ENCODE data around the gene S100A7.

S100A7 gene

GRCh38 chr1:153460551-153460950 is at the start of gene S100A7:
Gene S100A7 (minus strand): TSS chr1:153460651. CDS start chr1:153459013, 1,638 bp downstream.
- no peak for DNase-seq (ENCODE audit: low spot score)
- Histone ChIP-seq H3K4me3 (no peak within 1 kb of the TSS), H3K27ac (no peak within 1 kb of the TSS)
- TF ChIP-seq CTCF (IDR thresholded peaks at IDR 0.05) = no peak

- no peak for DNase-seq (ENCODE audit: low spot score)
- no peak overlapping the region for H3K4me3 ChIP-seq
- peak; percentile 12 for TF ChIP-seq CTCF (IDR thresholded peaks at IDR 0.05)
- no peak overlapping the region for H3K27ac ChIP-seq
Measured at GRCh38 chr1:153509729-153510354, 49.4 kb upstream of the S100A7 start.

DNA sequence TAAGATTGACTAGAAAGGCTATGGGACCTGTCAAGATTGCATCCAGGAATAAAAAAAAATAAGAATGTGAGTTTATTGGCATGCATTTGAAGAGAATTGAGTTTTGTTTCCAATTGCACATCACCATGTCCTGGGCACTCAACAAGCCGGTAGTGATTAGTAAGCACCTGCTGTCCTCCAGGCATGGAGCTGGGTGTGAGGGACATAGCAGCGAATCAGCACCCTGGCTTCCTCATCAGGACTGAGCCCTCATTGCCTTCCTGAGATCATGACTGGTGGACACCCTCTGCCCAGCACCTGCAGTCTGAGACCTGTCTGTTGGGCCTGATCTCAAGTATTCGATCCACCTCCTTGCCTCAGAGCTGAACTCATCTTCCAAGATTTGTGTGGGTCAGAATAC is 48.6 kb upstream of the S100A7 start:
- DNase-seq (ENCODE audit: low spot score) = no peak
- Histone ChIP-seq H3K27ac (no peak overlapping the region), H3K4me3 (no peak overlapping the region)
- no peak for TF ChIP-seq CTCF (IDR thresholded peaks at IDR 0.05)

DNA sequence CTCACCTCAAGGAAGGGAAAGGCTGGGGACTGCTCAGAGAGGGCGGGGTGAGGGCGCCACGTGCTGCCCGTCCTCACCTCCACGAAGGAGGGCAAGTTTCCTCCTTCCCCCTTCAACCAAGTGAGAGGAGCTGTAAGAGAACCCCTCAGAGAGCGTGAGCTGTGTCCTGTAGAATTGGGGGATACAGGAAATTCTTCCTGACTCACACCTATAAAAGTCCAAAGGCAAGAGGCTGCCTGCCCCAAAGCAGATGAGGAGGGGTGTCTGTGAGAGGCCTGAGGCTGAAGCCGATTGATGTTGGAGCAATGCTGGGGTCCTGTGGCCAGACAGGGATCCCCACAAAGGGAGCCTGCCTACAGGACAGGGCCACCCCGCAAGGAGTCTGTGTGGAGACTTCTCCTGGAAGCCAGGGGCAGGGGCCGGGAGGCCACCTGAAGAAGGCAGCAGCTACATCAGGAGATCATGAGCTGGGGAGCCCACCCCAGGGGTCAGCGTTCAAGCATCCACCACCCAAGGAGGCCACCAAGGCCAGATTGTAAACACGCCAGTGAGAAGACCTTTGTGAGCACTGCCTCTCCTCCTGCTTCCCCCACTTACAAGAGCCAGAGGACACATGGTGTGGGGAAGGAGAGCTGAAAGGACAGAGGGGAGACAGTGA is 47.6 kb upstream of the S100A7 start:
- H3K4me3 ChIP-seq = no peak overlapping the region
- DNase-seq (ENCODE audit: low spot score) = no peak
- no peak for TF ChIP-seq CTCF (IDR thresholded peaks at IDR 0.05)
- peak overlapping the region; percentile 87 to 95 for H3K27ac ChIP-seq

DNA sequence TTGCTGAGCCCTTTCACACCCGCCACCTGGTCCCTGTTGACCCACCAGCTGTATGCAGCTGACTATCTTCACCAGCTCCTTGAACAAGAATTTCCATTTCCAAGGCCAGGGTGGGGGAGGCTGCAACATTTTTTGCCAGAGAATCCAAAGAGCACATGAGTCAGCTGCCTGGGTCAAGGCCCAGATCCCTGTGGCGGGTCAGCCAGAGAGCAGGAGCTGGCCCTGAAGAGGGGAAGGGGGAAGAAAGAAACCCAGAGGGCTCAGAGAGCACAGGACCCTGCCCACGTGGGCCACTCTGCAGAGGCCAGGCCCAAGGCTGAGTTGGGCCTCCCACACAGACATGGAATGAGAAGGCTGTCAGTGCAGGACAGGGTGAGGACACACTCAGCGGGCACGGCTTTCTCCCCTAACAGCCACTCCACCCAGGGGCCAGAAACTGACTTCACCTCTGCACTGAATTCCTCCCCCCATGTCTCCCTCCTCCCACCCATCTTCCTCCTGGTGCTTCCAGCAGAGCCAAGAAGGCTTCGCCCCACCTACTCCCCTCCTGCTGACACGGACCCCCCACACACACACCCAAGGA is 46.5 kb upstream of the S100A7 start:
- Histone ChIP-seq H3K4me3 (peak overlapping the region; percentile 35), H3K27ac (peak overlapping the region; percentile 87 to 95)
- DNase-seq (ENCODE audit: low spot score) = peak; percentile 95
- TF ChIP-seq CTCF (IDR thresholded peaks at IDR 0.05) = no peak

- no peak for TF ChIP-seq CTCF (IDR thresholded peaks at IDR 0.05)
- Histone ChIP-seq H3K27ac (peak overlapping the region; percentile 87 to 95), H3K4me3 (peak overlapping the region; percentile 11)
- no peak for DNase-seq (ENCODE audit: low spot score)
Measured at GRCh38 chr1:153506386-153506785, 45.9 kb upstream of the S100A7 start.

DNA sequence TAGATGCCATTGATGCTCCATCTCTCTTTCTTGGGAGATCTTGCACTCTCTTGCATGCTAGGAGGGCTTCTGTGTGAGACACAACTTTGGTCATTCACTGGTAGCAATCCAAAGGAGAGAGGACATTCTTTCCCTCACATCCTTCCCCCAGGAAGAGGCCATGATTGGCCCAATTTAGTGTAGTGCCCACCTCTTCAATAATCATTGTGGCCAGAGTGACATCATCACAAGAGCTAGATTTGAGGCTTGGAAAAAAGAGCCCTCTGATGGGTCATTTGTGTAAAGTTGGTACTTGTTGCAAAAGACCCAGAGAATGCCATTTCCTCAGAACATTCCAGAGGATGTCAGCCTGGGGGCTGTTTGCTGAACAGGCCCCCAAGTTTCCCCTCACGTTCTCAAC is 45.1 kb upstream of the S100A7 start:
- DNase-seq (ENCODE audit: low spot score) = no peak
- TF ChIP-seq CTCF (IDR thresholded peaks at IDR 0.05) = no peak
- Histone ChIP-seq H3K4me3 (no peak overlapping the region), H3K27ac (peak overlapping the region in 1 of 2 donors; percentile 95)

Measured in coronary artery (tissue), 2 donors.